Hepatocyte (in vitro differentiated cells): ENCODE measurements around the gene MET.

Experiments used
- CTCF ChIP-seq: fragments of 200-600 bp; sonication (generic); IDR thresholded peaks from 2 replicates; pipeline ENCODE4 v1.5.1; 2016; ENCODE audit warnings: antibody characterized with exemption, mild to moderate bottlenecking; ENCODE audit not compliant: poor library complexity
- EZH2 ChIP-seq: fragments of 200-600 bp; sonication (generic); IDR thresholded peaks from 2 replicates; pipeline ENCODE4 v1.6.1; 2016; ENCODE audit warnings: antibody characterized with exemption, mild to moderate bottlenecking, borderline replicate concordance

- TF ChIP-seq CTCF, result no peak
- no peak for TF ChIP-seq EZH2
Observed at GRCh38 chr7:116727432-116728009, 55.5 kb downstream of the MET start.
